IPS-NIHi7 (cell line): ENCODE measurements around the gene PLA2G2E.
A peak's percentile ranks its signal among the peaks of the same experiment; 100 is the strongest.
"Not testable (repeated sequence)": the region's sequence is repeated elsewhere in the genome, so short reads cannot be mapped to it uniquely, and the experiment has no call there.

ENCODE experiments used
- DNase-seq: peaks from one replicate; pipeline ENCODE4 v3.0.0; 2012; ENCODE audit warnings: mixed read lengths; ENCODE audit errors: extremely low spot score

Gene PLA2G2E

DNA sequence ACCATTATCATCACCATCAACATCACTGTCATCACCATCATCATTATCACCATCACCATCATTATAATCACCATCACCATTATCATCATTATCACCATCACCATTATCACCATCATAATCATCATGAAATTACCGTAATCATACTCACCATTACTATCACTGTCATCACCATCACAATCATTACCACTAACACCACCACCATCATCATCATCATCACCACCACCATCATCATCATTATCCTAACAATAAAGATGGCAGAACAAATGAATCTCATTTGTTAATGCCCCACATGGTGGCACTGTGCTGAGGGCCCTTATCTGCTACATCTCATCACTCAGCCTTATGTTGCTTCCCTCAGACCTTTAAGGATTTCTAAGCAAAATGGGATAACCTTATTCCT, 9.4 kb upstream of the PLA2G2E start:
- no peak for DNase-seq

DNA sequence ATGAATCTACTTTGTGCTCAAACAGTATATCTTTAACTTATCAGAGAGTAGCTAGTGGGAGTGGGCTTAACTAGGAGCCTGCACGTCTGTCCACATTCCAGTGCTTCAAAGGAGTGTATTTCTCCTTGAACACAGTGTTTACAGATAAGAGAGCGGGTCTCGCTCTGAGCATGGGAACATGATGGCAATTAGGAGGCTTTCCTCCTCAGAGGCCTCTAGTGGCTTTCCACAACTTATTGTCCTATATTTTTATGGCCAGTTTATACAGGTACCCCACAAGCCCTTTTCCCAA, 3.7 kb upstream of the PLA2G2E start:
- DNase-seq, result not testable (repeated sequence)

DNA sequence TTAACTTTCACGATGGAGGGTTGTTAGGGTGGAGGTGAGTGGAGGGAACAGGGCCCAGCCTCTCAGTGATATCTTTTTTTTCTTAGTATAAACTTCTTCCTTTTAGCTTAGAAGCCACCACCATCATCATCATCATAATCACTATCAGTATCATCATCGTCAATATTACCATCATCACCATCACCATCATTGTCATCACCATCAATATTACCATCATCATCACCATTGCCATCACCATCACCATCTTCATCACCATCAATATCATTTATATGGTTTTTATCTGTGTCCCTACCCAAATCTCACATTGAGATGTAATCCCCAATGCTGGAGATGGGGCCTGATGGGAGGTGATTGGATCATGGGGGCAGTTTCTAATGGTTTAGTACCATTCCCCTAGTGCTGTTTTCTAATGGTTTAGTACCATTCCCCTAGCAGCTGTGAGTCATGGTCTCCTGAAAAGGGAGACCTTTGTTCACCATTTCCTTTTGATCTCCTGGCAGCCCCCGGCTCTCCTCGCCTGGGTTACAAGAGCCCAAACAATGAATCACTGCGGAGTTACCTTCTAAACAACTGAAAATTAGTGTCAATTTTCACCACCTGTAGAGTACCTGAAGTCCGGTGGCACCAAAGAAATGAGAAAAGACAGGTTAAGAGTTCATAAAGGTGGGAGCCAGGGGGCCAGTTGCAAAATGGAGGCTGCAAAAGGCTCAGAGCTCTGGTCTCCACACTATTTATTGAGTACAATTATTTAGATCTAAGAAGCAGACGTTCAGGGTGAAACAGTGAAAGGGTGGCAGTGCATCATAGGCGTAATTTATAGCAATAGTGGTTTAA, 3.1 kb upstream of the PLA2G2E start:
- no peak for DNase-seq

DNA sequence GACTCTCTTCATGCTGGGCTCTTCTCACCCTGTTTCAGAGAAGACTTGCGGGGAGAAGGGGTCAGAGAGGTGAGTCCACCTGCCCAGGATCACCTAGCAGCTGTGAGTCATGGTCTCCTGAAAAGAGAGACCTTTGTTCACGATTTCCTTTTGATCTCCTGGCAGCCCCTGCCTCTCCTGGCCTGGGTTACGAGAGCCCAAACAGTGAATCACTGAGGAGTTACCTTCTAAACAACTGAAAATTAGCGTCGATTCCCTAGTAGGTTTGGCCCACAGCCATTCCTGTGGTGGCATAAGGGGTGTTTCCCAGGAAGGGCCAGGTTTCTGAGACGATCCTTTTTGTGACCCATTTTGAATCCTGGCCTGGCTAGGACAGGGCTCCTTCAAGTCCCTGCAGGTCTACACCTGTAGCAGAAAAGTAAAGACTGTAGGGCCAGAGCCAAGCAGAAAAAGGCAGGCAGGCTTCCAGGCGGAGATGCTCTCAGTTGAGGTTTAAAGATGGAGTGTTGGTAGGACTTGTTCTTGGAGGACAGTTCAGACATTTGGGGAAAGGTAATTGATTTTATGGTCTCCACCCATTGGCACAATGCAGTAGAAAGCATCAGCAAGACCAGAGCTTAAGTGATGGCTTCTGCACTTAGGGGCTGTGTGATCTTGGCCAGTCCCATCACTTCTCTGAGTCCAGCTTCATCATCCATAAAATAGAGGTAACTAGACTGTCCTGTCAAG, 2.1 kb upstream of the PLA2G2E start:
- DNase-seq, result no peak

DNA sequence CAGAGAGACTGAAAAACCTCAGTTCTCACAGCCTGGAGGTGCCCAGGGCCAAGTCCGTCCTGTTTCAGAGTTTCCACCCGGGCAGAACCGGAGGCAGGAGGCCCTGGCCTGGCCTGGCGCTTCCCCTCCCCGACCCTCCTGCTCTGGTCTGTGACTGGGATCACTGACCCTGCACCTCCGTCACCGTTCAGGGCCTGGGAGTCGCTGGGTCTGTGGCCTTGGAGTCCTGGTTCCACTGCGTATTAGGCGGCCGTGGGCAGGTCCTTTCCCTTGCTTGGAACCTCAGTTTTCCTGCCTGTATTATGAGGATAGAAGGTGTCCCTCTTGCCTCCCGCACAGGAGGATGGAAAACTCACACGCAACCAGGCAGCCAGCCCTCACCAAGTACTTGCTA, 533 bp upstream of the PLA2G2E start:
- DNase-seq, result no peak

DNA sequence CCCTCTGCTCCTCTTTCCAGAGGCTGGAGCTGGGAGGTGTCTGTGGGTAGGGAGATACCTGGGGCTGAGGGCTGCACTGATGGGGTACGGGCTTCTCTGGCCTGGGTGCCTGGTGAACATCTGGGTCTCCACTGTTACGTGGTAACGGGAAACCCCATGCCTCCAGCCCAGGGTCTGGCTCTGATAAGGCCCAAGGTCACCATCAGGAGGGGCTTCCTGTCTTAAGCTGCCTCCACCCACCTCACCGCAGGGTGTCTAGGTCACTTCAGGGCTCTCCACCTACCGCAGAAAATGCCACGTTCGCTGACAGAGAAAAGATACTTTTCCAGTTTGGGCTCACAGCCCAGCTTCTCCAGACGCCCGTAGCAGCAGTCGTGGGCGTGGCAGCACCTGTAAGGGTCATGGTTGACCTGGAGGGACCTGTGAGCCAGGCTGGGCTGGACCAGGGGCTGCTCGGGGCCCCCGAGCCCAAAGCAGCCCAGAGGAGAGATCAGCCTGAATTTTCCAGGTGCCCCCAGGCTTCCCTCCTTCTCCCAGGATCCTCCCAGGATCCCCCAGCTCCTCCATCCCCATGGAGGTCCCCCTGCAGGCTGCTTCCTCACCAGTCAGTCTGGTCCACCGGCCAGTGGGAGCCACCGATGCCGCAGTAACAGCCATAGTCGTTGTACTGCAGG, 1.3 kb downstream of the PLA2G2E start:
- DNase-seq, result no peak

DNA sequence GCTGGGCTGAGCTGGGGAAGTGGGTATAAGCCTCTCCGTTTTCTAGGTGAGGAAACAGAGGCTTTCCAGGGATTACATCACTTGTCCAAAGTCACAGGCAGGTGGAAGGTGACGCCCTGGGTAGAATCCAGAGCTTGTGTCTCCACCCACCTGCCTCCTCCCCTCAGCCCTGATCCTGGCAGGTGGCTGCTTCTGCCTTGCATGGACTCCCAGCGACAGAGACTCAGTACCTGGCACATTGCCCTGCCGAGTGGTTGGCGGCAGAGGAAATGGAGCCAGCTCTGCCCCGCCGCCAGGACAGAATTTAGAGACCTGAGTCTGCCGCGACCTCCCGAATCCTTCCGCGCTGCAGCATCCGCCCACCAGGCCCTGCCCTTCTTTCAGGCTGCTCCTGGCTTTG, 2.1 kb downstream of the PLA2G2E start:
- no peak for DNase-seq

DNA sequence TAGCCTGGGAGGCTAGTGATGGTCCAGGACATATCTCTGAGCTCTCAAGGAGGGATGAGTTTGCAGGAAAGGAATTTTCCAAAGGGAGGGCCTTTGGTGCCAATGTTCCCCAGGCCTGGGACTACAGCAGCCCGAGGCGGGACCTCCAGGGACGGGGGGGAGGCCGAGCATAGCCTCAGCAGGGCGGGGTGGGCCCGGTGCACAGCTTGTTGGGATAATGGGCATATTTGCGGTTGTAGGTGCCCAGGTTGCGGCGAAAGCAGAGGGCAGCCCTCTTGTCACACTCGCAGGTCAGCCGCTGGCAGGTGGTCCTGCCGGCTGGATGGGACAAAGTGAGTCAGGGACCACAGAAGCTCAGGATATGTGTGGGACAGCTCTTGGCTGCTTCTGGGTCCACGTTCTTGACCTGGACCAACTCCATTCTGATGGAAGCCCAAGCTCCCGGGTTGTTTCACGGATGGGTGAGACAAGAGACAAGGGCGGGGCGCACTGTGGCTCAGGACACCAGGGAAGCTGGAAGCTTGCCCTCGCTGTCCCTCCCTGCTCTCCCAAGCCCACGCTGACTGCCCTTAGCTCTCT, 3.2 kb downstream of the PLA2G2E start:
- no peak for DNase-seq

DNA sequence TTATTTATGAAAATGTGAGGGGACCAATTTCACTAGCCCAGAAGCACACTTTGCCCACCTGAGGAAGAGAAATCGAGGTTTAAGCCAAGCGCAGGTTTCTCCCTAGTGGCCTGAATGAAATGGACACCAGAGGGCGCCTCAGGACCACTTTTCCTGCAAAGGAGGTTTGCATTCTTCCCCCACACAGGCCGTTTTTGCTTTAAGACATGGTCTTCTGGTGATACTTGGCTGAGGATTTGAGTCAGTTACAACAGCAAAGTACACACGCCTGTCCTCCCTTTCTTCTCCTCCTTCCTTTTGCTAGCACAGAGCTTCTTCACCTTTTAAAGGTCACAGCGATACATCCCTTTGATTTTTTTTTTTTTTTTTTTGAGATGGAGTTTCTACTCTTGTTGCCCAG, 5.4 kb downstream of the PLA2G2E start:
- peak; percentile 92 for DNase-seq

DNA sequence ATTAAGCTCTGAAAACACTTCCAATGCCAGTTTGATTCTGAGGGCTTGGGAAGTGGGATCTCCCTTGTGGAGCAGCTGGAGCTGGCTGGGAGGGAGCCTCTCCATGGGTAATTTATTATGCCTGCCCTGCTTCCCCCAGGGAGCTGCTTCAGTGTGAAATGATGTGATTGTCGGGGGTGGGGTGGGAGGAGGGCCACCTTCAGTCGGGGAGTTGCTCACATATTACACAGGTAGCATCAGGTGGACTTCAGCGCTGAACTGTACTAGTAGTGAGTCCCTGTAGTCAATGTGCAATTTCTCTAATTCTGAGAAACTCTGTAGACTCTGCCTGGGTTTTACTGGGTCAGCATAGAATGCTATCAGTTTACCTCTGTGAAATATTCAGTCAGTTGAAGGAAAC, 12.8 kb downstream of the PLA2G2E start:
- no peak for DNase-seq

DNA sequence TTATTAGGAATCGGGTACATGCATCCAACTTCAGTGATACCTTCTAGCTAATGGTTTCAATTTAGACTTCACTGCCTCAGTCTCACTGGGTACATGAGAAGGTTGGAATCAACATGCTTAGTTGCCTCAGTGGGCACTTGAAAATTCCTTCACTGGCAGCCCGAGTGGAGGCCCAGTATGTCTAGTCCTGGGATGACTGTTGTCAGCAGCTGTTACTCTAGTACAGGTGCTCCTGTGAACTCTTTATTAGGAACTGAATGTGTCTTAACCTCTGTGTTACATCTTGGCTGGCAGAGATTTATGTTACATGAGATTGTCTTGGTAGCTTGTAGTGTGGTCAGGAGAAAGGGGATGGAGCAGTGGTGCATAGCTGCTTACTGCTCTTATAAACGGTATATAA, 13.4 kb downstream of the PLA2G2E start:
- DNase-seq, result no peak

DNA sequence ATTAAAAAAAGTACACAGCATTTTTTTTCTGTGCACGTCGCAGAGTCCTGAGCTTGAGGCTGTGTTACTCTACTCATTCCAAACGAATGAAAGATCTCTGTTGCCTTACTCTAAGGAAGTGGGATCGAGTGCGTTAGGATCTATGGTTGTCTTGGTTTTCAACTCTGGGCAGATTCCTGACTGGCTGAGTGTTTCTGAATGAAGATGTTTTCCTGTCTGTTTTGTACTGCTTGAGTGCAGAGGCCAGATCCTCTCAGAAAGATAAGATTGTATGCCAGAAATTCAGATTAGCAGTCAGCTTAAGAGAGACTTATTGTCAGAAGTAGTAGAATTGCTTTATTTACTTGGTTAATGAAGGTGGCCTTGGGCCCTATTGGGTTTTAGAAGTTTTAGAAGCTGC, 14.0 kb downstream of the PLA2G2E start:
- no peak for DNase-seq

DNA sequence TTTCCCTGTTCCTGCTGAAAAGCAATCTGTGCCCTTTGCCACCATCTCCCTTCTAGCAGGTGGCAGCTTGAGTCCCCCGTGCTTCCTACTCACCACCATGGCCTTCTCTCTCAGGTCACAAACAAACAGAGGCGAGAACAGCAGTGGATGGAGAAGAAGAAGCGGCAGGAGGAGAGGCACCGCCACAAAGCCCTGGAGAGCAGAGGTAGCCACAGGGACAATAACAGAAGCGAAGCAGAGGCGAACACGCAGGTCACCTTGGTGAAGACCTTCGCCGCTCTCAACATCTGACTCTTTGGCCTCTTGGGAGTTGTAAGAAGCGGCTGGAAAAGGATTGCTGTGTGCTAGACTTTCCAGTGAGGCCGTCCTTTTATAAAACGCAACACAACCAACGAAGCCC, 16.0 kb downstream of the PLA2G2E start:
- DNase-seq, result no peak

DNA sequence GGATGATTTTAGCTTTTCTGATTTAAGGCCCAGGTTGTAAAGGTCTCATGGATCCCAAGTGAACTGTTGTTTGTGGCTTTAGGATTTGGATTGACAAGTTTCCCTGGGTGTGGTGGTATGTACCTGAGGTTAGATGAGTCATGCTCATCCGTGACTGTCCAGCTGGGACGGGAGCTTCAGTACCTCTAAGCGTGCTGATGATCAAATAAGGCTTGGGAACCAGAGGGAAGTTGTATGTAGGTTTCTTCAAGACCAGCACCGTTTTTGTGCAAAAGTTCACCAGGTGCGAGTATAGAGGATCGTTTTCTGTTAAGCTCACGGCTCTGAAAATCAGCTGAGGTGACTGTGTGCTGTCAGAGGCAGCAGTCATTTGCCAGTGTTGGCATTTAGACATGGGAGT, 19.8 kb downstream of the PLA2G2E start:
- no peak for DNase-seq

DNA sequence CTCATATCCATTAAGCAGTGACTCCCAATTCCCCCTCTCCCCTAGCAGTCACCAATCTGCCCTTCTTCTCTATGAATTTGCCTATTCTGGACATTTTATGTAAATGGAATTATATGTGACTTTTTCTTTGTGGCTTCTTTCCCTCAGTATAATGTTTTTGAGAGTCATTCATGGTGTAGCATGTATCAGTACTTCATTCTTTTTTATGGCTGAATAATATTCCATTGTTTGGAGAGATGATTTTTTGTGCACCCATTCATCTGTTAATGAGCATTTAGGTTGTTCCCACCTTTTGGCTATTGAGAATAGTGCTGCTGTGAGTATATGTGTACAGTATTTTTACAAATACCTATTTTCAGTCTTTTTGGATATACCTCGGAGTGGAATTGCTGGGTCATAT, 21.8 kb downstream of the PLA2G2E start:
- DNase-seq, result no peak

DNA sequence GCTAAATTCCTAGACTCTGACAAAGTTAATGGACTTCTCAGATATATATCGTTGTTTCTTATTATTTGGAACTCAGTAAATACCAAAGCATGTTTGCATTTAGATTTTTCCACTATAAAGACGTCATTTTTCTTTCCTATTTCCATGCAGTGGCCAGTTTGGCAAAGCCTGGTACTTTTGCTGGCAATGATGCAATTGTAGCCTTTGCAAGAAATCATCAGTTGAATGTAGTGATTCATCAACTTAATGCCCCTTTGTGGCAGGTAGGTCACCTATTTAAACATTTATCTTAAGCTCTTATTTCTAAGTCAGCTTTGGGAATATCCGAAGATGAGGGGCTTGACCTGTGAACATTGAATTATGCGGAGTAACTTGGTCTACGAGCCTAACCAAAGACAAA, 29.2 kb downstream of the PLA2G2E start:
- no peak for DNase-seq

DNA sequence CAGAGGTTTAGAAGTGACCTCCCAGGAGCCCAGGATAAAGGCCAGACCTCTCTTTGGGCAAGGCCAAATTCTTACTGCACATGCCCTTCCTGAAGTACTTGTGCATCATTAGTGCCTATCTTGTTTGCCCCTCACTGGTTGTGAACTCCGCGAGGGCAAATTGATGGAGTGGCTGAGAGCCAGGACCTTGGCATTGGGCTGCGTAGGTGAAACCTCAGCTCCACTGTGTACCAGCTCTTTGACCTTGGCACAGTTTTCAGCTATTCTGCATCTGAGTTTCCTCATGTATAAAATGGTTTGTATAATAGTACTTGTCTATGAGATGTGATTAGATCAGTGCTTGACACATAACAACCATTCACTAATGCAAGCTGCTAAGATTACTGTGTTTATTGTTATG, 29.7 kb downstream of the PLA2G2E start:
- no peak for DNase-seq

DNA sequence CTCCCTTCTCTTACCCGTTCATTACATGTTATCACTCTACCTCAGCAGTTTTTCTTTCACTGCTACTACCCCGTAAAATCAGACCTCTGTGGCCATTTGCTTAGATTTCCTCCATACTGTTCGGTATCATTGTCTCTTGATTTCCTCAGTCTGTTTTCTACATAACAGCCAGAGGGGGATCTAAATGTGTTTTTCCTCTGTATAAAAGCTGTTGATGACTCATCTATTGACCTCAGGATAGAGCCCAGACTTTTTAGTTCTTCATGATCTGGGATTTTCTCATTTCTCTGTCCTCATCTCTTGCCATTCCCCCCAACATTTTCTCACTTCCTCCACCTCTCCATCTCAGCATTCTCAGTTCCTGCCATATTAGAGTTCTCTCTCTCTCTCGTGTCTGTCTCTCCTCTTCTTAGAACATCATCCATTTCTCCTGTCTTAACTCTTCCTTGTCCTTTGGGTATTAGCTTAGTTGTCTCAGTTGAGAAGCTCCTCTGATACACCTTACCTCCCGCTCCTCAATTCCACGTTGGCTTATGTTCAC, 30.7 kb downstream of the PLA2G2E start:
- no peak for DNase-seq

DNA sequence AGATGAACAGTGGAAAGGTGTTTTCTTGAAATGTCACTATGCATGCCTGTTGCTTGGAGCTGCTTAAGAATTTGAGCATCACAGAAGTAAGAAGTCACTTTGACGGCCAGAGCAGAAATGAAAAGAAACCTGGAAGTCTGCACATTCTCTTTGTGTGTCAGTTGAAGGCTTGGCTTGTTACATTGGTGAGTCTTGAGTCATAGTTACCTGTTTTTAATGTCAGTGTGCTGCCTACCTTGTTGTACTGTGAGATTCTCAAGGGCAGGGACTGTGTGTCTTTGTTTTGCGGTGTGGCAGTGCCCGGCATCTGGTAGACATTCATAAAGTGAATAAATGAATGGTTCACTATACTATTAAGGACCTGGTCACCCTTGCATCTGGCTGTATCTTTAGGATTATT, 31.3 kb downstream of the PLA2G2E start:
- DNase-seq, result no peak

DNA sequence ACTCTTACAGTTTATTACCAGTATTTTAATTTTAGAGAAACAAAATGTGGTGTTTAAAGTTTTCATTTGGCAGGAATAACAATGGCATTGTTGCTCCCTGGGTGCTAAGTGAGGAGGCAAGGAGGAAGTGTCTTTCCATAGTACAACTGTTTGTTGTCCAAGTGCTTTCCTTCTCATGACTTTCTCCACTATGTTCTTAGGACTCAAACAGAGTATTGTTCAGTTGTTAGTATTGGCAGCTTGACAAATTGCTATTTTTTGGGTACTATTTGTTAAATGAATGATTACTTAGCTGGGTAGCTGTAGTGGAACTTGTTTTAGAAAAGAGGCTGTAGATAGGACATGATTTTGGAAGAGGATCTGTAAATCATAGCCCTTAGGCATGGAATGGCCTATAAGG, 33.8 kb downstream of the PLA2G2E start:
- DNase-seq, result no peak

DNA sequence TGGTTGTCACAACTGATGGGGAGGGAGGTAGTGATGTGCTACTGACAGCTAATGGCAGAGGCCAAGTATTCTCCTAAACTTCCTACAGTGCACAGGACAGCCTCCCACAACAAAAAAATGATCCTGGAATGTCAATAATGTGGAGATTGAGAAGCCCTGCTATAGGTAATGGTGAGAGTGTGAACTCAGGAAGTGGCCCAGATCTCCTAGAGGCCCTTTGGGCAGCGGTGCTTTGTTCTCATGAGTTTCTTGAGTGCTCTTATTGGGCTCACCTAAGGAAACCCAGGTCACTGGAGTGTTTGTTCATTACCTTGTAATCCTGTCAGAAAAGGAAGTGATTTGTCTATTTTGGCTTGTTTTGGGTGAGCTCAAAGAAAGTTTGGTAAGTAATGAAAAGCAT, 35.3 kb downstream of the PLA2G2E start:
- no peak for DNase-seq

DNA sequence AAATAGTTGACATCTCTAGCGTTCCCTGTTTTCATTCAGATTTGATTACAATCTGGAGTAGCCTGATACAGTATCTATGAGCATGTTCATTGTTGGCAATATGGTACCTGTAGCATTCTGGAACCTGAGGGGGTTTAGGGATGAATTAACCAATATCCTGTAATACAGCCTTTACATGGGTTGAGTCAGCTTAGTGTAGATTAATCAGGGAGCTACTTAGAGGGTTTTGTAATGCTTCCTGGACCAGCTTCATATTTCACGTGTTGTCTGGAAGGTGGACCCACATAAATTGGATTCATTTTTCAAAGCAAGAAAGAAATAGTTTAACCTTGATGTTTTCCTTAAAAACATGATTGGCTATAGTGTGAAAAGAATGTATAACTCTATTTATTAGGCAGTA, 37.6 kb downstream of the PLA2G2E start:
- no peak for DNase-seq
